HG03342 (cell line): ENCODE measurements around the gene LAPTM5.

ENCODE experiments used
- ATAC-seq: cut with Tn5 transposase; IDR thresholded peaks from one replicate; pipeline ENCODE4 v1.9.1; 2021; ENCODE audit warnings: mild to moderate bottlenecking, moderate library complexity; ENCODE audit not compliant: unreplicated experiment

LAPTM5 gene

GRCh38 chr1:30720271-30721223, 37.0 kb downstream of the LAPTM5 start:
- ATAC-seq, result no peak

GRCh38 chr1:30719406-30720270, 37.9 kb downstream of the LAPTM5 start:
- ATAC-seq, result no peak

DNA sequence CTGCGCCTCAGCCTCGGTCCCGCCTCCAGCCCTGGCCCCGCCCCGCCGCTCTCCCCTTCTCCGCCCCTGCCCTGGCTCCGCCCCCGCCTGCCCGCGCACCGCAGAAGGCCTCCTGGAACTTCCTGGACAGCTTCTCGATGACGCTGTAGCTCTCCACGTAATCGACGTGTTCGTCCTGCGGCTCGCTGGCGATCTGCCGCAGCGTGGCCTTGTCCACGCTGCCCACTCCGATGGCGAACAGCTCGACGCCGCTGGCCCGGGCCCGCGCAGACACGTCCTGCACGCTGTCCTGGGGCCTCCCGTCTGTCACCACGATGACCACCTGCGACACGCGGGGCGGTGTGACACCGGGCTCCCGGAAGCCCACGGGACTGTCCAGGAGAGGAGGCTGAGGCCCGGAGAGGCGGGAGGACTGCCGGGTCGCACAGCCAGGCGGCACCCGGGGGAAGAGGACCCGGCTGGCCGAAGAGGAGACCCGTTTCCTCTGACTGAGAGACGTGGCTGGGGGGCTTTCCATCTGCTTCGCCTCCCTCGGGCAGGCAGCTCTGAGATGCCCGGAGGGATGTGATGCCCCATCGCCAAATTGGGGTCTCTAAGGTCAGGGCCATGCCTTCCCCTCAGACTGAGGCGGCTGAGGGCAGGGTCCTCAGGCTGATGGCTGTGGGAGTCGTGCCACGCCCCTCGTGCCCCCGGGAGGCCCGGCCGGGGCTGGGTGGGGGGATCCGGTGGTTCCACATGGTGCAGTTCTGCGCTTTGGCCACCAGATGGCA, 38.8 kb downstream of the LAPTM5 start:
- peak; percentile 51 for ATAC-seq

- peak; percentile 78 for ATAC-seq
These were observed 39.4 kb downstream of the LAPTM5 start for GRCh38 chr1:30718091-30718635.

DNA sequence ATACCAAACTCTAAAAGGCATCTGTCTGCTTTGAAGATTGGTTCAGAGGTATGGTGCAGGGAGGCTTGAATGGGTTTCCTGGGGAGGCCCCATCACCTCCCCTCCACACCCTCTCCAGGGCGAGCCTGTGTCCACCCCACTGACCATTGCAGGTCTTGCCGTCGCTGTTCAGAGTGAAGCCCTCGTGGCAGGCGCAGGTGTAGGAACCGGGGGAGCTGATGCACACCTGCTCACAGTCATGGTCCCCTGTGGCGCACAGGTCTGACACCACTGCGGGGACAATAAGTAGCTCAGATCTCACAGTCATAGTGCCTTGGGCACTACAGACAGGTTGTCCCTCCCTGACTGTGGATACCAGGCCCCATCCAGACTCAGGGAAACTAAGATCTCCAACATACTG, 40.9 kb downstream of the LAPTM5 start:
- ATAC-seq, result no peak

DNA sequence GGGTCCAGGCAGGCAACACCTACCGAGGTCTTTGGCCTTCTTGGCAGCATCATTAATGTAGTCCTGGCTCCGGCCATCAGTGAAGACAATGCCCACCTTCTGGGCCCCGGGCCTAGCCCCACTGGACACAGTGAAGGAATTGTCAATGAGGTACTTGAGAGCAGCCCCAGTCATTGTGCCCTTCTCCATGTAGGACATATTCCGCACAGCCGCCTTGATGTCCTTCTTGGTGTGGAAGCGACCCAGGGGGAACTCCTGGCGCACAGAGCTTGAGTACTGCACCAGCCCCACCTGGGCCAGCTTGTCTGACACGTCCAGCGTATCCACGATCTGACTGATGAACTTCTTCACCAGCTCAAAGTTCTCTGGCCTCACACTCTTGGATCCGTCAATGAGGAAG, 41.7 kb downstream of the LAPTM5 start:
- ATAC-seq, result no peak

DNA sequence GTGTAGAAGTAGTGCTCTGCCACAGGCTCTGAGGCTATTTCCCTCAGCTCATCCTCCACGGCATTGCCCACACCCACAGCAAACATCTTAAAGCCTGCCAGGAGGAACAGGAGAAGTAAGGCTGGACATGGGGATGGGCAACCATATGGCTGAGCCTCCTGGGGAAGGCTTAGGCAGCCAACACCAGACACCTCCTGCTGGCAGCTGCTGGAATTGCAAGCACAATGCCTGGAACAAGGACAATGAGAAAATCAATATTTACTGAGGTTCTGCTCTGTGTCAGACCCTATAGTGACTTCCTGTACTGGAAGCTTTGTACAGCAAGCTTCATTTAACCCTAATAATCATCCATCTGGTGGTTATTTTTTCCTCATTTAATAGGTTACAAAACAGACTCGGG, 42.4 kb downstream of the LAPTM5 start:
- no peak for ATAC-seq

DNA sequence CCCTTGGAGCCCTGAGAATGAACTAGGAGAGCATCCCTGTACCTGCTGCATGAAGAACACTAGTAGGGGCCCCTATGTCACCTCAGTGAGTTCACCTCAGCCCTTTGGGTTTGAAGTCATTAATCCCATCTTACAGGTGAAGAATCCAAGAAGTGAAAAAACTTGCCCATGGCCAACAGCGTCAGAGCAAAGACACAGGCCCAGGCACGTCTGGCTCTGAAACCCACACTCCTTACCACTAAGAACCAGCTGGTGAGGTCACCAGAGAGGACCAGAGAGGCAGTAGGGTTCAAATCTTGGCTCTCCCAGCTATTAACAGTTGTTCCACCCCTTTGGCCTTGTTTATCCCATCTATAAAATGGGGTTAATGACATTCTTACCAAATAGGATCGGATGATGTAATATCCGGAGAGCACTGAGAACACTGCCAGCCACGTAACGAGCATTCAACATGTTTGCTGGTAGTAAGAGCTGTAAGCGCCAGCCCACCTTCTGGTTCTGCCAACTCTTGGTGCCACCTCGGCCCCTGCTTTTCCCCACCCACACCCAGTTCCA, 43.0 kb downstream of the LAPTM5 start:
- no peak for ATAC-seq

DNA sequence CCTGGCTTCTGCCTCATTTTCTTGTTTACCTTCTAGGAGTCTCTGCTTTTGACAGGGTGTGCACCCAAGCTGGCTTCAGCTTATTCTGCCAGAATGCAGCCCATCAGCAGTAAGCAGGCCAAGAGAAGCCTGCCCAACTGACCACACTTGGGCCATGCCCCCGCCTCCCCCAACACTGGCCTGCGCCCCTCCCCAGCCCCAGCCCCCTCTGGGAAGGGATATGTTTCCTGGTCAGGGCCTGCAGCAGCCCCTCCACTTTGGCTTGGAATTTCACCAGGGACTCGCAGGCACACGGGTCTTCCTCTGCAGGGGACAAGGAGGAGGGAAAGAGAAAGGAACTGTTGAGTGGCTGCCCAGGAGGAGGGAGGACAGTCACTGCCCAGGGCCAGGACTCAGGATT, 43.5 kb downstream of the LAPTM5 start:
- ATAC-seq, result no peak

GRCh38 chr1:30713311-30713710, 44.3 kb downstream of the LAPTM5 start:
- no peak for ATAC-seq

- ATAC-seq, result no peak
These were observed 45.0 kb downstream of the LAPTM5 start for GRCh38 chr1:30712583-30712982.

DNA sequence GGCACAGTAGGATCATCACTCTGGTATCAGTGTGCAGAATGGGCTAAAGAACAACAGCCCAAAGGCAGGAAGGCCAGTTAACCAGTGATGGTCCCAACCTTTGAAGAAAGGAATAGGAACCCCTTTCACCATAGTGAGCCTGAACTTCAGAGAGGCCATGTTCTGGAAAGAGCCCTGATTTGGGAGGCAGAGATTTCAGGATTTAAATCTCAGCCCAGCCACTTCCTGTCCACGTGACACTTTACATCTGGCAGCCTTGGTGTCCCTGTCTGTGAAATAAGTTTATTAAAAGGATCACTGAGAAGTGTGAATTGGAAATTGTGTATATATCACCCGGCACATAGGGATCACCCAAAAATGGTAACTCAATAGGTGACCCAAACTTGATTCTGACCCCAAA, 47.2 kb downstream of the LAPTM5 start:
- no peak for ATAC-seq

DNA sequence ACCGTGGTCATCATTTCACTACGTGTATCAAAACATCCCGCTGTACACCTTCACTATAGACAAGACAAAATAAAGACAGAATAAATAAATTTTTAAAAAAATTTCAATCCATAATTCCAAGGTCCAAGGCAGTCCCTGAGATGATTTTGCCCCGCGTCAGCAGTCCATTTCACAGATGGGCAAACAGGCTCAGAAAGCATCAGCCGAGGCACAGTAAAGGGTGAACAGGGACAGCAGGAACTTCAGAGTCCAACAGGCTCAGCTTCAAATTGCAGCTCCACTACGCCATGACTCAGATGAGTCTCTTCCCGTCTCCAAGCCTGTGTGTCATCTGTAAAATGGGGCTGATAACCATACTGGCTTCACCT, 49.2 kb downstream of the LAPTM5 start:
- ATAC-seq, result no peak

DNA sequence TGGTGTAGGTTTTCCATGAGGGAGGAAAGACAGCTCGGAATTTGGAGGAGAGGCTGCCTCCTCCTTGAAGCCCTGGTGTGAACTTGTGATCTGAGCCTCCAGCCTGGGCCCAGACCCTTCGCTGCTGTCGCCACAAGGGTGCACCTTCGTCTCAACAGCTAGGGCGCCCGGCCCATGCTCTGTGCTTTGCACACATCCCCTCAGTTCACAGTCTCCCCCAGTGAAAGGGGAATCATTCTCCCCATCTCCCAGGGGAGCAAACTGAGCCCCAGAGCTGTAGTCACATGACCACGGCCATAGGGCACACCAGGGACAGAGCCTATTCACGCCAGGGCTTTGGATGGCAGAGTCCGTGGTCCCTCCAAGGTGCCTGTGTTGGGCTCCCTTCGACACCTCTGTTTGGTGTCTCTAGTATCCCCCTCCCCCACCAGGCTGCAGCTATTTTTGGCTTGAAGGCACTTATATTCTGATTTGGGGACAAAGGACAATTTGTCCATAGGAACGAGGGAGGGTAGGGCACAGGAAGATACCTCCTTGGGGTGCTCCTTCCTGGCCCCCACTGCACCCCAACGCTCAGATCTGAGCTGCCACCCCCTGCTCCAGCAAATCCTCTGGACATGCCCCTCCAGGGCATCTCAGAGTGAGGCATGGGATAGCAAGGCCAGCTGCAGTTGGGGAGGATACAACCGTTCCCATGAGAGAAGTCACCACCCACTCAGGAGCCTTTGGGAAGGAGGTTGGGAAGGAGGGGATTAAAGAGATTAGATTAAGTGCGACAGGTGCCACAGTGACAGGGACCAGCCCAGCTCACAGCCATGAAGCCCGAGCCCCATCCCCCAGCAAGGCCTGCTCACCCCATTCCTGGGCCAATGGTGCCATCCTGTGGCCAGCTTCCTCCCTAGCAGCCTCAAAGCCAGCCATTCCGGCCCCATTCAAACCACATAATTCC, 49.9 kb downstream of the LAPTM5 start:
- peak; percentile 52 for ATAC-seq

DNA sequence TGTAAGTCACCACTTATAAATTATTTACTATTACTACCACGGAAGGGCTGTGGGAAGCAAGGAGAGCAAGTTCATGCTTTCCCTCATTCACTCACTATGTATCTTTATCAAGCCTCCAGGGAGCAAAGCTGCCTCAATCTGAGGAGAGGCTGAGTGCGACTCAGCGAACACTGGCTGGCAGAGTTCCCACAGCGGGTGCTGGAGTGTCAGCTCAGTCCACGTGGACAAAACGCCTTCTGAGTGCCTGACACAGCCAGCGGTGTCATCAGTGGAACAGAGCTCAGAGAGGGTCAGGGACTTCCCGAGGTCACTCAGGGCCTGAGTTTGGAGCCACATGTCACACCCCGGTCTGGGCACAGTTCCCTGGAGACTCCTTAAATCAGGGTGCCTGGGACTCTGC, 51.0 kb downstream of the LAPTM5 start:
- no peak for ATAC-seq

- ATAC-seq, result no peak
These were observed 51.9 kb downstream of the LAPTM5 start for GRCh38 chr1:30705698-30706097.

GRCh38 chr1:30704765-30705509, 52.6 kb downstream of the LAPTM5 start:
- ATAC-seq, result no peak

DNA sequence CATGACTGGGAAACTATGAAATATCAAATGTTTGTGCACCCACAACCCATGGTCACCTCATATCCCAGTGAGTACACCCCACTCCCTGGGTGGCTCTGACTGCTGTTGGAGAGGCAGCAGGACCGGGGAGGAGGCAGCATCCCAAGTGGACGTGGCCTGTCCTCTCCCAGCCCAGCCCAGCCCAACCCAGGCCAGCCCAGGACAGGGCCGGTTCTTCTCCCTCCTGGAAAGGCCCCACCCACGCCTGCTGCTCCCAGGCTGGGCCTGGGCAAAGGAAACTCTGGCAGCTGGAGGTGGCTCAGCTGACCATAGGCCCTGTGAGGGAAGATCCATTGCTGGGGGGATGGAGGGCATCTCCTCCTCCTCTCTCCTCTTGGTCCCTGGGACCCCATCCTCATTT, 53.3 kb downstream of the LAPTM5 start:
- no peak for ATAC-seq

DNA sequence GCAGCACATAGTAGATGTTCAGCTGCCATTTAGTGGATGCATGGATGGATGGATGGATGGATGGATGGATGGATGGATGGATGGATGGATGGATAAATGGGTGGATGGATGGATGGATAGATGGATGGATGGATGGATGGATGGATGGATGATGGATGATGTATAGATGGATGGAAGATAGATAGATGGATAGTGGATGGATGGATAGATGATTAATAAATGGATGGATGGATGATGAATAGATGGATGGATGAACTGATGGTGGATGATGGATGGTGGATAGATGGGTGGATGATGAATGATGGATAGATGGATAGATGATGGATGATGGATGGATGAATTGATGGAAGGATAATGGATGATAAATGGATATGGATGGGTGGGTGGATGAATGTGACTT, 54.8 kb downstream of the LAPTM5 start:
- no peak for ATAC-seq
